HAP-1 (cell line): ENCODE data around the gene THOC5.
A peak's percentile ranks its signal among the peaks of the same experiment; 100 is the strongest.

ENCODE experiments used
- DNase-seq, 2 experiments: peaks; one replicate each; pipeline ENCODE4 v3.0.0-alpha.2; 2016 to 2020; ENCODE audit warnings: low spot score in 2 of 2
- H3K27me3 ChIP-seq: fragments of 250-450 bp; sonication (Bioruptor Pico); 2 replicates; pipeline ENCODE4 v1.5.1; 2020; ENCODE audit warnings: low read depth, mild to moderate bottlenecking, moderate library complexity
- H3K36me3 ChIP-seq: fragments of 250-450 bp; sonication (Bioruptor Pico); replicated peaks from 2 replicates; pipeline ENCODE4 v1.5.1; 2020; ENCODE audit warnings: mild to moderate bottlenecking
- H3K4me1 ChIP-seq: fragments of 250-450 bp; sonication (Bioruptor Pico); 2 replicates; pipeline ENCODE4 v1.5.1; 2020; ENCODE audit warnings: mild to moderate bottlenecking
- H3K4me3 ChIP-seq: fragments of 250-450 bp; sonication (Bioruptor Pico); 2 replicates; pipeline ENCODE4 v1.5.1; 2020; ENCODE audit warnings: mild to moderate bottlenecking, moderate library complexity
- H3K9me3 ChIP-seq: fragments of 250-450 bp; sonication (Bioruptor Pico); 2 replicates; pipeline ENCODE4 v1.5.1; 2020; ENCODE audit warnings: mild to moderate bottlenecking, moderate library complexity
- in situ Hi-C: fragments of 300-500 bp; cut with MboI; formaldehyde crosslinking; loops from 3 replicates; pipeline ENCODE4 v1.14.3; 2020; ENCODE audit warnings: low sequenced_read_pairs, inconsistent platforms, mixed read lengths

Gene THOC5

GRCh38 chr22:29482253-29482652 is 71.3 kb downstream of the THOC5 start:
- Histone ChIP-seq H3K9me3 (no peaks in the 10 kb centered on the region), H3K27me3 (peaks cover 7% of the 10 kb centered on the region), H3K36me3 (no peaks in the 10 kb centered on the region), H3K4me1 (0 out of 2 replicates have a peak, but pooled peaks cover 5% of the 10 kb centered on the region), H3K4me3 (no peak overlapping the region)
- in situ Hi-C loops, result no loop called here
- DNase-seq, result no peak

GRCh38 chr22:29481265-29482000 is 72.1 kb downstream of the THOC5 start:
- Histone ChIP-seq H3K4me1 (0 out of 2 replicates have a peak, but pooled peaks cover 5% of the 10 kb centered on the region), H3K9me3 (no peaks in the 10 kb centered on the region), H3K4me3 (no peak overlapping the region), H3K27me3 (peaks cover 8% of the 10 kb centered on the region), H3K36me3 (no peaks in the 10 kb centered on the region)
- peak; percentile 16 to 62 for DNase-seq
- in situ Hi-C loops, result no loop called here

GRCh38 chr22:29480512-29481264 is 72.9 kb downstream of the THOC5 start:
- Histone ChIP-seq H3K9me3 (no peaks in the 10 kb centered on the region), H3K27me3 (peaks cover 8% of the 10 kb centered on the region), H3K36me3 (no peaks in the 10 kb centered on the region), H3K4me1 (0 out of 2 replicates have a peak, but pooled peaks cover 5% of the 10 kb centered on the region), H3K4me3 (no peak overlapping the region)
- DNase-seq, result no peak
- in situ Hi-C loops, result no loop called here

- no peak for DNase-seq
- H3K4me3 ChIP-seq, result no peak overlapping the region
- in situ Hi-C loops, result no loop called here
- H3K9me3 ChIP-seq, result no peaks in the 10 kb centered on the region
- H3K36me3 ChIP-seq, result no peaks in the 10 kb centered on the region
- peaks cover 8% of the 10 kb centered on the region for H3K27me3 ChIP-seq
- 0 out of 2 replicates have a peak, but pooled peaks cover 5% of the 10 kb centered on the region for H3K4me1 ChIP-seq
Measured at GRCh38 chr22:29480262-29480511, 73.4 kb downstream of the THOC5 start.

- peaks cover 8% of the 10 kb centered on the region for H3K27me3 ChIP-seq
- no peak within 1 kb of the TSS for H3K4me3 ChIP-seq
- no peak for DNase-seq
Measured at GRCh38 chr22:29479417-29480261, 73.9 kb downstream of the THOC5 start, which contains the start of gene NEFH. NEFH (plus strand) TSS chr22:29480218; CDS start chr22:29480263, 45 bp downstream.

GRCh38 chr22:29478326-29479276 is 75.0 kb downstream of the THOC5 start:
- H3K4me3 ChIP-seq, result no peak overlapping the region

More at GRCh38 chr22:29479417-29480261, 73.9 kb downstream of the THOC5 start, which contains the start of gene NEFH:
- Histone ChIP-seq H3K9me3 (no peaks in the 10 kb centered on the region), H3K4me1 (0 out of 2 replicates have a peak, but pooled peaks cover 5% of the 10 kb centered on the region), H3K36me3 (no peaks in the 10 kb centered on the region)
- in situ Hi-C loops, result no loop called here

GRCh38 chr22:29477723-29478318 is 75.7 kb downstream of the THOC5 start:
- in situ Hi-C loops, result no loop called here
- H3K36me3 ChIP-seq, result no peaks in the 10 kb centered on the region
- no peak for DNase-seq
- 0 out of 2 replicates have a peak, but pooled peaks cover 5% of the 10 kb centered on the region for H3K4me1 ChIP-seq
- no peaks in the 10 kb centered on the region for H3K9me3 ChIP-seq
- no peak overlapping the region for H3K4me3 ChIP-seq
- peaks cover 11% of the 10 kb centered on the region for H3K27me3 ChIP-seq

More at GRCh38 chr22:29478326-29479276, 75.0 kb downstream of the THOC5 start:
- Histone ChIP-seq H3K4me1 (0 out of 2 replicates have a peak, but pooled peaks cover 5% of the 10 kb centered on the region), H3K36me3 (no peaks in the 10 kb centered on the region), H3K9me3 (no peaks in the 10 kb centered on the region), H3K27me3 (peaks cover 11% of the 10 kb centered on the region)
- in situ Hi-C loops, result no loop called here
- peak in 1 of 2 experiments; percentile 65 for DNase-seq

- no peak overlapping the region for H3K4me3 ChIP-seq
- H3K4me1 ChIP-seq, result no peaks in the 10 kb centered on the region
- H3K36me3 ChIP-seq, result no peaks in the 10 kb centered on the region
- H3K27me3 ChIP-seq, result peaks cover 11% of the 10 kb centered on the region
- in situ Hi-C loops, result no loop called here
- DNase-seq, result no peak
- no peaks in the 10 kb centered on the region for H3K9me3 ChIP-seq
Measured at GRCh38 chr22:29476116-29476515, 77.4 kb downstream of the THOC5 start.

GRCh38 chr22:29475550-29475949 is 78.0 kb downstream of the THOC5 start:
- Histone ChIP-seq H3K4me3 (no peak overlapping the region), H3K36me3 (no peaks in the 10 kb centered on the region), H3K4me1 (peaks cover 1% of the 10 kb centered on the region; the same call in 1 of the 2 replicates), H3K9me3 (no peaks in the 10 kb centered on the region), H3K27me3 (peaks cover 11% of the 10 kb centered on the region)
- in situ Hi-C loops, result no loop called here
- DNase-seq, result no peak

- Histone ChIP-seq H3K27me3 (peaks cover 6% of the 10 kb centered on the region), H3K36me3 (no peaks in the 10 kb centered on the region), H3K4me3 (no peak overlapping the region), H3K4me1 (peaks cover 5% of the 10 kb centered on the region; the same call in 1 of the 2 replicates), H3K9me3 (no peaks in the 10 kb centered on the region)
- DNase-seq, result no peak
- in situ Hi-C loops, result no loop called here
Measured at GRCh38 chr22:29473001-29473400, 80.6 kb downstream of the THOC5 start.

GRCh38 chr22:29470159-29470855 is 83.2 kb downstream of the THOC5 start:
- Histone ChIP-seq H3K9me3 (no peaks in the 10 kb centered on the region), H3K27me3 (peaks cover 2% of the 10 kb centered on the region; the same call in 1 of the 2 replicates), H3K36me3 (no peaks in the 10 kb centered on the region), H3K4me1 (peaks cover 5% of the 10 kb centered on the region; the same call in 1 of the 2 replicates), H3K4me3 (peak overlapping the region; percentile 35)
- in situ Hi-C loops, result no loop called here
- DNase-seq, result peak; percentile 50 to 91

- Histone ChIP-seq H3K4me3 (peak overlapping the region; percentile 35), H3K4me1 (peaks cover 5% of the 10 kb centered on the region; the same call in 1 of the 2 replicates), H3K9me3 (no peaks in the 10 kb centered on the region), H3K27me3 (0 out of 2 replicates have a peak, but pooled peaks cover 2% of the 10 kb centered on the region), H3K36me3 (no peaks in the 10 kb centered on the region)
- DNase-seq, result no peak
- in situ Hi-C loops, result no loop called here
Measured at GRCh38 chr22:29469755-29470154, 83.8 kb downstream of the THOC5 start.
